H1 (cell line): Measurements from ENCODE around the gene DRC7. TPM values are rescaled to one million over a fixed set of nuclear protein-coding genes. Genes with fewer than 3 reads are reported as not detected.

Experiments
- ASH2L ChIP-seq: fragments of 200-600, 300-600 bp; sonication (generic); IDR thresholded peaks from one replicate; pipeline ENCODE4 v1.7.1; 2017; ENCODE audit warnings: low read length
- CBX8 ChIP-seq: fragments of 300-800, 300-1000 bp; sonication (generic); IDR thresholded peaks from 2 replicates; pipeline ENCODE4 v1.7.1; 2016; ENCODE audit warnings: low read depth, low read length, borderline replicate concordance
- CEBPB ChIP-seq: IDR thresholded peaks from 2 replicates; pipeline ENCODE4 v1.6.1; 2012; ENCODE audit warnings: low read depth, low read length
- CHD1 ChIP-seq: IDR thresholded peaks from 2 replicates; pipeline ENCODE4 v1.6.1; 2012; ENCODE audit warnings: low read depth, low read length, improper control_type of control experiment
- CHD7 ChIP-seq: fragments of 300-600 bp; sonication (generic); IDR thresholded peaks from 2 replicates; pipeline ENCODE4 v1.7.1; 2012; ENCODE audit warnings: low read length, moderate library complexity, mild to moderate bottlenecking, inconsistent platforms; ENCODE audit not compliant: insufficient replicate concordance
- CREB1 ChIP-seq: IDR thresholded peaks from 2 replicates; pipeline ENCODE4 v1.6.1; 2012; ENCODE audit warnings: inconsistent platforms
- HDAC6 ChIP-seq: IDR thresholded peaks from one replicate; pipeline ENCODE4 v1.7.1; 2012; ENCODE audit warnings: low read depth, mild to moderate bottlenecking, inconsistent platforms, low read length, moderate library complexity
- JUND ChIP-seq: IDR thresholded peaks from 2 replicates; pipeline ENCODE4 v1.6.1; 2011; ENCODE audit warnings: mild to moderate bottlenecking, improper control_type of control experiment, low read length
- MAFK ChIP-seq: IDR thresholded peaks from 2 replicates; pipeline ENCODE4 v1.6.1; 2012; ENCODE audit warnings: low read depth, mild to moderate bottlenecking, improper control_type of control experiment, low read length
- POLR2A ChIP-seq, 2 experiments: IDR thresholded peaks; 1 replicate in 1 of 2; 2 replicates in 1 of 2; pipeline ENCODE4 v1.6.1; 2011; ENCODE audit warnings: low read depth in 2 of 2, low read length in 2 of 2, mild to moderate bottlenecking in 2 of 2; ENCODE audit errors: control extremely low read depth in 1 of 2
- RBBP5 ChIP-seq: IDR thresholded peaks from 2 replicates; pipeline ENCODE4 v1.7.1; 2012; ENCODE audit warnings: low read depth, mild to moderate bottlenecking, inconsistent platforms, low read length, moderate library complexity, borderline replicate concordance
- SIX5 ChIP-seq: IDR thresholded peaks from 2 replicates; pipeline ENCODE4 v1.6.1; 2011; ENCODE audit warnings: mild to moderate bottlenecking, low read depth, low read length
- SP4 ChIP-seq: IDR thresholded peaks from 2 replicates; pipeline ENCODE4 v1.6.1; 2012; ENCODE audit warnings: low read length, inconsistent platforms
- ZNF274 ChIP-seq: IDR thresholded peaks from 2 replicates; pipeline ENCODE4 v1.7.0; 2012; ENCODE audit warnings: low read length, borderline replicate concordance; ENCODE audit errors: extremely low read depth
- polyA plus RNA-seq, 7 experiments: library from polyadenylated mRNA; depleted of rRNA in 3 of 7; stranded (reverse) in 5 of 7; unstranded in 2 of 7; fragments of >200 nt in 5 of 7; fragments of 200-250 nt in 2 of 7; gene quantifications; 1 replicate in 5 of 7; 2 replicates in 1 of 7; 4 replicates in 1 of 7; pipeline versions ENCODE4 v1.2.1 to v1.2.3, GENCODE V29; 2011 to 2013; ENCODE audit warnings: missing spikeins in 2 of 7, mixed read lengths in 2 of 7
- total RNA-seq: library from RNA; stranded (reverse); fragmentation: NEBNext Ultra II Directional; extraction: Animal tissue kit (Norgen Biotek cat#: 25700); gene quantifications from 2 replicates; pipeline ENCODE4 v1.2.1, GENCODE V29; 2021

Gene DRC7
- total and polyA plus RNA-seq, 2 of the 8 experiments (the other 6 are each of a cell fraction or from before 2014, with no cell fraction given) = 0.14 TPM; not detected in 1

DNA sequence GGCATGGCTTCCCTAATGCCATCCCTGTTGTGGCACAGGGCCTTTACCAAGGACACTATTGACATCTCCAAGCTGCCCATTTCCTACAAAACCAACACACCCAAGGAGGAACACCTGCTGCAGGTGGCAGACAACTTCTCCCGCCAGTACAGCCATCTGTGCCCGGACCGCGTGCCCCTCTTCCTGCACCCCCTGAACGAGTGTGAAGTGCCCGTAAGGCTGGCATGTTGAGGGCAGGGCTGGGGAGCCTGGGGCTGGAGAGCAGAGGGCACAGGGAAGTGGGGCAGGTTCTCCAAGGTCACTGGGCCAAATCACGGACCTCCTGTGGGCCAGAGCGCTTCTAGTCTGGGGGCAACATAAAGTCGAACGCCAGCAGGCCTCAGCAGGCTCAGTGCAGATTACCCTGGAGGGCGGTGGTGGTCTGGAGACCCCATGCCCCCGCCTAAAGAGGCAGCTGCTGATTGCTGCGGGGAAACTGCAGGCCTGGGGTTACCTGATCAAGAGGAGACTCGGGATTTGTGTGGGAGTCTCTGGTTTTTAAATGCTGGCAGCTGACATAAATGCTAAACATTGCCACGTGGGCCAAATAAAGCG lies 4.3 kb downstream of the DRC7 start (continued):
- TF ChIP-seq CHD7 (no peak), SIX5 (no peak), RBBP5 (no peak), JUND (no peak), HDAC6 (no peak), CHD1 (no peak), CEBPB (no peak), MAFK (no peak), CBX8 (no peak), POLR2A (IDR thresholded peaks at IDR 0.05; ENCODE audit: control extremely low read depth in 1 of 2, low read depth in 2 of 2, low read length in 2 of 2) (no peak), ASH2L (no peak), ZNF274 (no peak), SP4 (no peak), CREB1 (no peak)
- TF ChIP-seq, all 59 proteins: peak for 0
